ENCODE results near the gene ANXA6.

Gene ANXA6

GRCh38 chr5:151180291-151180690 is 22.7 kb upstream of the ANXA6 start:
- DNase-seq, result peak in 1 of 2 experiments; percentile 2

GRCh38 chr5:151179489-151179840 is 21.9 kb upstream of the ANXA6 start:
- peak in 1 of 2 experiments; percentile 1 for DNase-seq

DNA sequence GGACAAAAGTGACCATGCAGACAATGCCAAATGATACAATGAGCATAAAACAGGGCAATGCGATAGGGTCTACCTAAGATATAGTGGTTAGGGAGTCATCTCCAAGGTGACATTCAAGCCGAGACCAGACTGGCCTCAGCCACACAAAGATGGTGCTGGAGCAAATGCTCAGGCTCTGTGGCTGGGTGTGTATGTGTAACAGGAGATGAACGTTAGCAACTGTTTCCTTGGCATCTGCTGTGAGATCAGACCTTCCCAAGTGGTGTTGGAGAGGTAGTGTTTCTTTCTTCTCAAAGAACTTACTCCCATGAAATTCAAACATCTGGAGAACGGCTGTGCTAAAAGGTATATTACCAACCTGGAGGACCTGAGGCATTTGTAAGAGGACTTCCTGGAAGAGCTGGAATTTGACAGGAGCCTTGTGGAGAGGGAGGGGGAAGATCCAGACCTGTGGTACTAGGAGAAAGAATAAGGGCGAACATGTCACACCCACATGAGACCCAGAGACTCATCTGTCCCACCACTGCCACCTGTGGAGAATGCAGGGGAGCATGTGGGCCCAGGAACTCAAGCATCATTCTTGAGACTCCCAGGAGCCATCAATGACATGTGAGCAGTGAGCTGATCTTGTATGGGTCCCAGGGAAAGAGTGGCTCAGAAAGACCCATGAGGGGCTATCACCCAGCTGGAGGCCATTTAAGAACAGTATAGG is 21.4 kb upstream of the ANXA6 start:
- peak in 1 of 2 experiments; percentile 1 for DNase-seq

DNA sequence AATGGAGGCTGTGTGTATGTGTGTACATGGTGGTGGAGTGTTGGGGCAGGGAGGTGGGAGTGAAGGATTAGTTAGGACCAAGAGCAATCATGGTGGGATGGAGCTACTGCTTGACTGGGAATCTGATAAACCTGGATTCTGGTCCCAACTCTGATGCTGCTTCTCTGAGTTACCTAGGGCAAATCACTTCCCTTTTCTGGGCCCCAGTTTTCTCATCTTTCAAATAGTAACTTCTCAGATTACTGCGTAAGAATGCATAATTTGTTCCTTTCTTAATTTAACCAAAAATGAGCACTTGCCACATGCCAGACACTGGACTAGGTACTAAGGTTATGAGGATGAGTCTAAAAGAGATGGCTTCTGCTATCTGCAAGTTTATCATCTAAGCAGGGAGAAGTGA is 20.8 kb upstream of the ANXA6 start:
- peak in 1 of 2 experiments; percentile 0 for DNase-seq

DNA sequence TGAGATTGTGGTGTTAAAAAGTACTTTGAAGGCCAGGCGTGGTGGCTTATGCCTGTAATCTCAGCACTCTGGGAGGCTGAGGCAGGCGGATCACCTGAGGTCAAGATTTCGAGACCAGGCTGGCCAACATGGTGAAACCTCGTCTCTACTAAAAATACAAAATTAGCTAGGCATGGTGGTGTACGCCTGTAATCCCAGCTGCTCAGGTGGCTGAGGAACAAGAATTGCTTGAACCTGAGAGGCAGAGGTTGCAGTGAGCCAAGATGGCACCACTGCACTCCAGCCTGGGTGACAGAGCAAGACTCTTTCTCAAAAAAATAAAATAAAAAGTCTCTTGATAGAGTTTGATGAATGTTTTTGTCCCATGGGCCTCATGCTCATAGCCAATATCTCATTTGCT is 18.7 kb upstream of the ANXA6 start:
- peak in 1 of 2 experiments; percentile 0 for DNase-seq

GRCh38 chr5:151174612-151175101 is 17.1 kb upstream of the ANXA6 start:
- DNase-seq, result peak in 1 of 2 experiments; percentile 0

- DNase-seq, result no peak
Observed at GRCh38 chr5:151173711-151174611, 16.4 kb upstream of the ANXA6 start.

DNA sequence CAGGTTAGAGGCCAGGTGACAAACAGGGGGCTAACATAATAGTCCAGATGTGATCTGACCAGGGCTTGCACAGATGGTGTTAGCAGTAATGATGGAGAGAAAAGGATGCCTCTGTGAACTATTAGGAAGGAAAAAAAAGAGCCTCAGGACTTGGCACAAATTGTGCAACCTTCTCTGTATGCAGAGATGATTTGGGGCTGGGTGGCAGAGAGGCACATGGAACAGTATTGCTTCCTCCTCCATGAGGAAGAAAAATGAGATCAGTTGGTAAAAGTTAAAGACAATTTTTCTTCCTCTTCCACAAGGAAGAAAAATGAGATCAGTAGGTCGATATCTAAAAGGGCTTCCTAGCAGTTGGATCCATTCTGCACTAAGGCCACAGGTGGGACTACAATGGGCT is 13.9 kb upstream of the ANXA6 start:
- DNase-seq, result no peak

- no peak for DNase-seq
Observed at GRCh38 chr5:151168602-151169344, 11.2 kb upstream of the ANXA6 start.

DNA sequence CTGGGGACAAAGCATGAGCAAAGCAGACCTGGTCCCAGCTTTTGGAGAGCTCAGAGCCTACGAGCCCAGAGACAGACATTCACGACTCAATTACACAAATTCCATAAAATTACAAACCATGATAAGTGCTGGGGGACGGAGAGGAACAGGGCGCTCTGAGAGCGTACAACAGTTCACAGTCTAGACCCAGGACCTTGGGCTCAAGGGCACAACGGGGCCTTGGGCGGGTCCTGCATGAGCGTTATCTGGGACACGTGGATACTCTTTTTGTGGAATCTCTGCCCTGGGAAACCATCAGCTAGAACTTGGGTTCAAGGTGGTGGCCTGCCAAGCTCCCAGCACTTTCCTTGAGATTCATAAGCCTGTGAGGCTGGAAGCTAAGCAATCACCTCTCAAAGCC is 9.4 kb upstream of the ANXA6 start:
- no peak for DNase-seq

DNA sequence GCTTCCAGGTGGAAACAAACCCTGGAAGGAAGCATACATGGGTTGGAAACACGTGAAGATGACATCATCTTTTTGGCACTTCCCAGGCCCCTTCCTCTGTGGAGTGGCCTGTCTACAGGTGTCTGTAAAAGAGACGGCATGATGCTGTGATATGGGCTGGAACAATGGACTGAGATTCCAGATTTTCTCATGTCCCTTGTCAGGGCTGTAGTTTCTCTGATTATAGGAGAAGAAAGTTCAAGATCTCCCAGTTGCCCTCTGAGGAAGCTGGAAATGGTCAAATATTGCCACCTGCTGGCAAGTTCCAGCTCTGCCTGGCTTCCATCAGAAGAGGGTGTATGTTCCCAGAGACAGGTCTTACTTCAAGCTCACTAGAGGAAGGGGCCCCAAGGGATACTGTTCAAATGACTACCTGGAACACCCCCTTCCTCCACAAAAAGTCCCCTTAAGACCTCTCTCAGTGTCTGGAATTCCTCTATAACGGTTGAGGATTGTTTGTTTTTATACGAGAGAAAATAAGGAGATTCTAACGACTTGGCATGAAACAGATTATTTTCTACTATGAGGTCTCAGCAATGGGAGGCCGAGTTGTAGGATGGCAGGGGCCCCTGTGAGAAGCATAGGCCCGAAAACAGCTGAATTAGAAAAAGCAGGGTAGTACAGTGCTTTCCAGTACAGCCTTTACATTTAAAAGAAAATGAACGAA is 7.3 kb upstream of the ANXA6 start:
- peak; percentile 81 to 87 for DNase-seq

- DNase-seq, result no peak
Observed at GRCh38 chr5:151162776-151163175, 5.2 kb upstream of the ANXA6 start.

DNA sequence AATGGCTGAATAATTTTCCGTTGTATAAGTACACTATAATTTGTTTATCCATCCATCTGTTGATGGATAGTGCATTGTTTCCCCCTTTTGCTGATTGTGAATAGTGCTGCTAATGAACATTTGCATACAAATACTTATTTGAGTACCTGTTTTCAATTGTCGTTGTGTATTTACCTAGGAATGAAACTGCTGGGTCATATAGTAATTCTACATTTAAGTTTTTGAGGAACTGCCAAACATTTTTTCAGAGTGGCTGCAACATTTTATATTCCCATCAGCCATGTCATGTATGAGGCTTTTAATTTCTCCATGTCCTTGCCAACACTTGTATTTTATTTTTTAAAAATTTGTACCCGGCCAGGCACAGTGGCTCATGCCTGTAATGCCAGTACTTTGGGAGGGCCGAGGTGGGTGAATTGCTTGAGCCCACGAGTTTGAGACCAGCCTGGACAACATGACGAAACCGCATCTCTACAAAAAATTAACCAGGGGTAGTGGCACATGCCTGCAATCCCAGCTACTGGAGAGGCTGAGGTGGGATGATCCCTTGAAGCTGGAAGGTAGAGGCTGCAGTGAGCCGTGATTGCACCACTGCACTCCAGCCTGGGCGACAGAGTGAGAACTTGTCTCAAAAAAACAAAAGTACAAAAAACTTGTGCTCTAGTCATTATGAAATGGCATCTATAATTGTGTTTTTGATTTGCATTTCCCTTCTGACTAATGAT is 2.2 kb upstream of the ANXA6 start:
- no peak for DNase-seq

DNA sequence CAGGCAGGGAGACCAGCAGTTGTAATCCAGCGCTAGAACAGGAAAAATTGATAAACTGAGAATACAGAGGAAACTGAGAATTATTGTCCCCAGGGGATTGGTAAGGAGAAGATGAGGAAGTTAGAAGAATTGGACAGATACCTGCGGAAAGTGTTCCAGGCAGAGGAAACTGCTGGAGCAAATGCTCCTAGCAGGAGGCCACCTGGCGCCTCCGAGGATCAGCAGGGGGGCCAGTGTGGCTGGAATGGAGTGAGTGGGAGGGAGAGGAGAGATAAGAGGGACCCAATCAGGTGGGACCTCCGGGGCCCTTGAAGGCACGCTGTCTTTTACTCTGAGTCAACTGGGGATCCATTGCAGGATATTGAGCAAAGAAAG is 695 bp upstream of the ANXA6 start:
- peak in 1 of 2 experiments; percentile 25 for DNase-seq

- DNase-seq, result peak; percentile 34 to 53
Observed at GRCh38 chr5:151156507-151157420, 815 bp downstream of the ANXA6 start.

- peak; percentile 40 to 46 for DNase-seq
Observed at GRCh38 chr5:151155775-151156506, 1.6 kb downstream of the ANXA6 start.

DNA sequence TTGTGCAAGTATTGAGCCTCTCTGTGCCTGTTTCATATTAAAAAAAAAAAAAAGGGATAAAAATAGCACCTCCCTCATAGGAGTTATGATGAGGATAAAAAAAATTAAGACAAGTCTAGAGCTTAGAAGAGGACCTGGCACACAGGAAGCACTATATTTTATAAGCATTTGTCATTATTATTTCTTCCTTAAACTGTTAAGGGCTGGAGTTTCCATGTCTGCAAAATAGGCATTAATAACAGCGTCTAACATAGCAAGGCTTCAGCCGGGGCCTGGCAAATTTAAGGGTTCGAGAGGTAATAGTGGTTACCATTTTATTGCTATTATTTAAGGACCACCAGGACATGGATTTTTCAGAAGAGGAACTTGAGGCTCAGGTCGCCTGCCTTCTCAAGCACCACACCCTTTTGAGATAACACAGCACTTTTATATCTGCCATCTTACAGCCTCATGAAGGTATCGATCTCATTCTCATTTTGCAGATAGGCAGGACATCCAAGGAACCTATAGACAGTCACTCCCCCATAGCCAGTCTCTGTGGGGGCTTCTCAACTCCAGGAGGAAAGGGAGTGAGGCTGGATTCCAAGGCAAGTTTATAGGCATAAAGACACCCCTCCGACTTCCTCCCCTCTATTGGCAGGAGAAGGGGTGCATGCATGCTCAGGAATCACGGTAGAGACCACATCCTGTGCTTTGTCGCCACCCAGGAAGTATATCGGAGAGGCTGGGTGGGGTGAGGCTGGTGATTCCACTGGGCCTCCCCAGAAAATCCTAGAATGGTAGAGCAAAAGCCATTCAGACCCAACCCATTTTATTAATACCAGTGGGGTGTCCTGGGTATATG is 2.4 kb downstream of the ANXA6 start:
- DNase-seq, result peak; percentile 57 to 67

- peak; percentile 66 to 72 for DNase-seq
Observed at GRCh38 chr5:151153766-151154272, 3.8 kb downstream of the ANXA6 start.

GRCh38 chr5:151153300-151153699 is 4.3 kb downstream of the ANXA6 start:
- peak; percentile 36 to 49 for DNase-seq
